SH-SY5Y (cell line): ENCODE results near the gene NR3C1.

Experiments
- GATA2 ChIP-seq: IDR thresholded peaks from 2 replicates; pipeline ENCODE4 v1.6.1; 2011; ENCODE audit warnings: mild to moderate bottlenecking, low read depth, low read length
- GATA3 ChIP-seq: IDR thresholded peaks from 2 replicates; pipeline ENCODE4 v1.6.1; 2011; ENCODE audit warnings: low read depth, mild to moderate bottlenecking, low read length, moderate library complexity

- TF ChIP-seq GATA2: no peak
- TF ChIP-seq GATA3: no peak
These were observed 68.6 kb downstream of the NR3C1 start for GRCh38 chr5:143334903-143335302.
